ENCODE data around the gene SNAP29.

The SNAP29 gene

GRCh38 chr22:20904008-20904979 is 45.5 kb downstream of the SNAP29 start (continued):
- TF ChIP-seq, protein P1, sequence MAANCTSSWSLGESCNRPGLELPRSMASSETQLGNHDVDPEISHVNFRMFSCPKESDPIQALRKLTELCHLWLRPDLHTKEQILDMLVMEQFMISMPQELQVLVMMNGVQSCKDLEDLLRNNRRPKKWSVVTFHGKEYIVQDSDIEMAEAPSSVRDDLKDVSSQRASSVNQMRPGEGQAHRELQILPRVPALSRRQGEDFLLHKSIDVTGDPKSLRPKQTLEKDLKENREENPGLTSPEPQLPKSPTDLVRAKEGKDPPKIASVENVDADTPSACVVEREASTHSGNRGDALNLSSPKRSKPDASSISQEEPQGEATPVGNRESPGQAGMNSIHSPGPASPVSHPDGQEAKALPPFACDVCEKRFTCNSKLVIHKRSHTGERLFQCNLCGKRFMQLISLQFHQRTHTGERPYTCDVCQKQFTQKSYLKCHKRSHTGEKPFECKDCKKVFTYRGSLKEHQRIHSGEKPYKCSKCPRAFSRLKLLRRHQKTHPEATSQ (tag by site-specific recombination; IDR thresholded peaks at IDR 0.05), result no peak
- TF ChIP-seq ZNF266 (tag by site-specific recombination; IDR thresholded peaks at IDR 0.05; ENCODE audit: low read depth) (no peak), ZXDB (tag by site-specific recombination; IDR thresholded peaks at IDR 0.05) (no peak), ZNF19 (tag by site-specific recombination; IDR thresholded peaks at IDR 0.05; ENCODE audit: low read depth) (no peak), ZNF561 (tag by site-specific recombination; IDR thresholded peaks at IDR 0.05; ENCODE audit: borderline replicate concordance) (no peak), ZNF362 (tag by site-specific recombination; IDR thresholded peaks at IDR 0.05) (no peak), ZBTB21 (tag by site-specific recombination; IDR thresholded peaks at IDR 0.05) (peak; percentile 89), ZBTB11 (tag by site-specific recombination; conservative IDR thresholded peaks at IDR 0.05; ENCODE audit: low read depth) (no peak), ZNF549 (tag by site-specific recombination; IDR thresholded peaks at IDR 0.05) (no peak), FEZF1 (tag by site-specific recombination; IDR thresholded peaks at IDR 0.05) (no peak), PRDM10 (tag by site-specific recombination; IDR thresholded peaks at IDR 0.05) (peak; percentile 27; the same call in 1 of the 2 replicates), ZNF391 (tag by site-specific recombination; IDR thresholded peaks at IDR 0.05; ENCODE audit: borderline replicate concordance, low read depth) (no peak), ZEB2 (tag by site-specific recombination; IDR thresholded peaks at IDR 0.05) (peak; percentile 62; the same call in 1 of the 2 replicates), ZNF366 (tag by site-specific recombination; conservative IDR thresholded peaks at IDR 0.05) (0 out of 2 replicates have a peak, but pooled peaks have one; percentile 28), ZNF211 (tag by site-specific recombination; IDR thresholded peaks at IDR 0.05; ENCODE audit: low read depth) (no peak), ZNF2 (tag by site-specific recombination; IDR thresholded peaks at IDR 0.05) (no peak), ZNF324 (tag by site-specific recombination; IDR thresholded peaks at IDR 0.05) (peak; percentile 59; the same call in 1 of the 2 replicates), ZFP3 (tag by site-specific recombination; IDR thresholded peaks at IDR 0.05; ENCODE audit: low read depth) (no peak), ZNF600 (tag by site-specific recombination; IDR thresholded peaks at IDR 0.05) (no peak), OVOL3 (tag by site-specific recombination; IDR thresholded peaks at IDR 0.05) (no peak), GLI4 (tag by site-specific recombination; IDR thresholded peaks at IDR 0.05) (no peak), ZNF777 (tag by site-specific recombination; IDR thresholded peaks at IDR 0.05; ENCODE audit: borderline replicate concordance) (no peak), ZNF112 (tag by site-specific recombination; IDR thresholded peaks at IDR 0.05) (no peak)
- TF ChIP-seq, protein P2, sequence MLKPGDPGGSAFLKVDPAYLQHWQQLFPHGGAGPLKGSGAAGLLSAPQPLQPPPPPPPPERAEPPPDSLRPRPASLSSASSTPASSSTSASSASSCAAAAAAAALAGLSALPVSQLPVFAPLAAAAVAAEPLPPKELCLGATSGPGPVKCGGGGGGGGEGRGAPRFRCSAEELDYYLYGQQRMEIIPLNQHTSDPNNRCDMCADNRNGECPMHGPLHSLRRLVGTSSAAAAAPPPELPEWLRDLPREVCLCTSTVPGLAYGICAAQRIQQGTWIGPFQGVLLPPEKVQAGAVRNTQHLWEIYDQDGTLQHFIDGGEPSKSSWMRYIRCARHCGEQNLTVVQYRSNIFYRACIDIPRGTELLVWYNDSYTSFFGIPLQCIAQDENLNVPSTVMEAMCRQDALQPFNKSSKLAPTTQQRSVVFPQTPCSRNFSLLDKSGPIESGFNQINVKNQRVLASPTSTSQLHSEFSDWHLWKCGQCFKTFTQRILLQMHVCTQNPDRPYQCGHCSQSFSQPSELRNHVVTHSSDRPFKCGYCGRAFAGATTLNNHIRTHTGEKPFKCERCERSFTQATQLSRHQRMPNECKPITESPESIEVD (tag by site-specific recombination; IDR thresholded peaks at IDR 0.05), result no peak
- TF ChIP-seq, protein P3, sequence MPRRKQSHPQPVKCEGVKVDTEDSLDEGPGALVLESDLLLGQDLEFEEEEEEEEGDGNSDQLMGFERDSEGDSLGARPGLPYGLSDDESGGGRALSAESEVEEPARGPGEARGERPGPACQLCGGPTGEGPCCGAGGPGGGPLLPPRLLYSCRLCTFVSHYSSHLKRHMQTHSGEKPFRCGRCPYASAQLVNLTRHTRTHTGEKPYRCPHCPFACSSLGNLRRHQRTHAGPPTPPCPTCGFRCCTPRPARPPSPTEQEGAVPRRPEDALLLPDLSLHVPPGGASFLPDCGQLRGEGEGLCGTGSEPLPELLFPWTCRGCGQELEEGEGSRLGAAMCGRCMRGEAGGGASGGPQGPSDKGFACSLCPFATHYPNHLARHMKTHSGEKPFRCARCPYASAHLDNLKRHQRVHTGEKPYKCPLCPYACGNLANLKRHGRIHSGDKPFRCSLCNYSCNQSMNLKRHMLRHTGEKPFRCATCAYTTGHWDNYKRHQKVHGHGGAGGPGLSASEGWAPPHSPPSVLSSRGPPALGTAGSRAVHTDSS (tag by site-specific recombination; IDR thresholded peaks at IDR 0.05), result no peak
